ENCODE measurements around the gene MAP2K2. TPM values are rescaled to one million over a fixed set of nuclear protein-coding genes. Genes with fewer than 3 reads are reported as not detected.

MAP2K2 gene
- total and polyA plus RNA-seq, 4 experiments from 2014 or later = 44.0 to 126 (median 113) TPM

DNA sequence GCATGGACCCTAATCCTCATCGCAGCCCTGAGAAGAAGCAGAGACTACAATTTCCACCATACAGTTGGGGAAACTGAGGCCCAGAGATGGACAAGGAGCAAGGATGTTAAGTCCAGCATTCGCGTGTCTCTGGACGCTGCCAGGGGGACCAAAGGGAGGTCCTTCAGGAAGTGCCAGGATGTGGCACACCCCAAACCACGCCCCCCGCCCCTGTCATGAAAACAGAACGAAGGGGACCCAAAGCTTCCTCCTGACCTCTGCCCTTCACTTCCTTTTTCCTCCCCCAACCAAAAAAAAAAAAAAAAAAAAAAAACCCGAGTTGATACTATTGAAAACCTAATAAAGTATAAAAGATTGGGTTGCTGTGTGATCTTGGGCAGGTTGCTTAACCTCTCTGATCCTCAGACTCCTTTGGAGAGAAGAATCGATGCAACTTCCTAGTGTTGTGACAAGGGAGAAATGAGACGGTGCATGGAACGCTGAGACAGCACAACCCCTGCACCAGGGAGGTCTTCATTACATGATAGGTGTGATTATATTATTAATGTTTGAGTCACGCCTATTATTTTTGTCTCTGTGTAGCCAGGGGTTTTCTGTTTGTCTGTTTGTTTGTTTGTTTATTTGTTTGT is 54.5 kb downstream of the MAP2K2 start:
- ChIA-PET POLR2A (ENCODE audit: partially characterized antibody) (interaction anchor here (0.9 to 3.0 kb wide), 5 partner anchors 14 to 84 kb away, joined by 4 to 17 read pairs (median 6); no protein-coding TSS in a partner anchor), CTCF (ENCODE audit: partially characterized antibody) (interaction anchor here (1.3 kb wide), 1 partner anchor 35 kb away, joined by 4 read pairs; no protein-coding TSS in a partner anchor)
- Histone ChIP-seq H3K4me3 (ENCODE audit: low read length in 2 of 2) (peak overlapping the region in 1 of 2 donors; percentile 10), H3K36me3 (ENCODE audit: insufficient read depth, low read length) (no peaks in the 10 kb centered on the region), H3K9me3 (ENCODE audit: control insufficient read depth in 1 of 2, low read length in 2 of 2) (no peaks in the 10 kb centered on the region), H3K4me1 (ENCODE audit: insufficient read depth, low read length) (peaks cover 26% of the 10 kb centered on the region), H3K27ac (ENCODE audit: low read depth, low read length) (peak overlapping the region; percentile 29), H3K27me3 (ENCODE audit: insufficient read depth, low read length) (no peaks in the 10 kb centered on the region)
- H3K9me3 Mint-ChIP-seq = no peaks in the 10 kb centered on the region
- H3K27ac Mint-ChIP-seq = peak overlapping the region; percentile 78 to 97 (median 93)
- H3K4me1 Mint-ChIP-seq = peaks cover 13 to 25% (median 20%) of the 10 kb centered on the region in 4 donors
- peak in 3 of 5 donors; percentile 42 to 46 (median 43) for DNase-seq
- peaks cover 0 to 3% of the 10 kb centered on the region in 2 donors for H3K36me3 Mint-ChIP-seq
- intact Hi-C loops (cut with micrococcal nuclease) = loop anchor here (5.0 to 10.0 kb wide), 2 partner anchors 113 to 495 kb away; partner anchors contain the start of genes ANKRD24, HMG20B and SIRT6
- peak overlapping the region; percentile 61 to 93 (median 87) for H3K4me3 Mint-ChIP-seq
- H3K27me3 Mint-ChIP-seq = no peaks in the 10 kb centered on the region

DNA sequence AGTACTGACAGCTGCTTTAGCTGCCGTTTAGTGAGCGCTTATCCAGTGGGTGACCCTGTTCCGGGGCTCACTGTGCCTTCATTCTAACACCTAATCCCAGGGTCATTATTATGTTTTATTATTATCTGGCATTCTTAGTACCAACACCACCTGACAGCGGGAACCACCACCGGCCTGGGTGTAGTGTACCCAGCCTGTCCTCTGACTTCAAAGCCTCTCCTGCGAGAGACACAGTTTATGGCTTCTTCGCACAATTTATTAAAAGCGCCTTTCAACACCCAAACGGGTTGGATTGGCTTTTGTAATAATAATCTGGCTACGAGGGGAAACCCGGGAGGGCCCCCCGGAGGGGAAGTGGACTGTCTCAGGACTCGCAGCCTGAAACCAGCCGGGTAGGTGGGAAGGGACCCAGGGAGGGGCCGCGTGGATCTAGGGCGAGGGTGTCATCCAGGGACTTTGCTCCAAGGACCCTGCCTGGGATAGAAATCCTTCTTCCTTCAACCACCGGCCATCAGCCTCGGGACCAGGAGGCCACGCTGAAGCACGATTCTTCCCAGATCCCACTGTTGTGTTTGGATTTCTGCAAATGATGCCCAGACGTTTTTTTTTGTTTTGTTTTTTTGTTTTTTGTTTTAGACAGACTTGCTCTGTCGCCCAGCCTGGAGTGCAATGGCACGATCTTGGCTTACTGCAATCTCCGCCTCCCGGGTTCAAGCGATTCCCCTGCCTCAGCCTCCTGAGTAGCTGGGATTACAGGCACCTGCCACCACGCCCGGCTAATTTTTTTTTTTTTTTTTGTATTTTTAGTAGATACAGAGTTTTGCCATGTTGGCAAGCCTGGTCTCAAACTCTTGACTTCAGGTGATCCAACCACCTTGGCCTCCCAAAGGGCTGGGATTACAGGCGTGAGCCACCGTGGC is 55.6 kb downstream of the MAP2K2 start:
- Mint-ChIP-seq H3K27ac (peak overlapping the region; percentile 88 to 97 (median 94)), H3K9me3 (no peaks in the 10 kb centered on the region), H3K36me3 (peaks cover 0 to 7% of the 10 kb centered on the region in 2 donors), H3K4me1 (peaks cover 16 to 32% (median 24%) of the 10 kb centered on the region in 4 donors), H3K4me3 (peak overlapping the region; percentile 86 to 93 (median 90)), H3K27me3 (no peaks in the 10 kb centered on the region)
- H3K27me3 ChIP-seq (ENCODE audit: insufficient read depth, low read length) = no peaks in the 10 kb centered on the region
- peak overlapping the region; percentile 83 for H3K27ac ChIP-seq (ENCODE audit: low read depth, low read length)
- peak overlapping the region in 1 of 2 donors; percentile 70 for H3K4me3 ChIP-seq (ENCODE audit: low read length in 2 of 2)
- no peaks in the 10 kb centered on the region for H3K36me3 ChIP-seq (ENCODE audit: insufficient read depth, low read length)
- ChIA-PET POLR2A (ENCODE audit: partially characterized antibody) (interaction anchor here (0.6 to 3.6 kb wide), 14 partner anchors 9 to 703 kb away, joined by 3 to 54 read pairs (median 10); partner anchors contain the start of gene EEF2), CTCF (ENCODE audit: partially characterized antibody) (interaction anchor here (0.5 kb wide), 1 partner anchor 1137 kb away, joined by 3 read pairs; no protein-coding TSS in a partner anchor)
- intact Hi-C loops (cut with micrococcal nuclease) = loop anchor here (1.0 to 10.0 kb wide), 3 partner anchors 71 to 494 kb away; partner anchors contain the start of genes ANKRD24, HMG20B and SIRT6
- peaks cover 37% of the 10 kb centered on the region for H3K4me1 ChIP-seq (ENCODE audit: insufficient read depth, low read length)
- DNase-seq = peak in 3 of 5 donors; percentile 23 to 56 (median 33)
- no peaks in the 10 kb centered on the region for H3K9me3 ChIP-seq (ENCODE audit: control insufficient read depth in 1 of 2, low read length in 2 of 2)

DNA sequence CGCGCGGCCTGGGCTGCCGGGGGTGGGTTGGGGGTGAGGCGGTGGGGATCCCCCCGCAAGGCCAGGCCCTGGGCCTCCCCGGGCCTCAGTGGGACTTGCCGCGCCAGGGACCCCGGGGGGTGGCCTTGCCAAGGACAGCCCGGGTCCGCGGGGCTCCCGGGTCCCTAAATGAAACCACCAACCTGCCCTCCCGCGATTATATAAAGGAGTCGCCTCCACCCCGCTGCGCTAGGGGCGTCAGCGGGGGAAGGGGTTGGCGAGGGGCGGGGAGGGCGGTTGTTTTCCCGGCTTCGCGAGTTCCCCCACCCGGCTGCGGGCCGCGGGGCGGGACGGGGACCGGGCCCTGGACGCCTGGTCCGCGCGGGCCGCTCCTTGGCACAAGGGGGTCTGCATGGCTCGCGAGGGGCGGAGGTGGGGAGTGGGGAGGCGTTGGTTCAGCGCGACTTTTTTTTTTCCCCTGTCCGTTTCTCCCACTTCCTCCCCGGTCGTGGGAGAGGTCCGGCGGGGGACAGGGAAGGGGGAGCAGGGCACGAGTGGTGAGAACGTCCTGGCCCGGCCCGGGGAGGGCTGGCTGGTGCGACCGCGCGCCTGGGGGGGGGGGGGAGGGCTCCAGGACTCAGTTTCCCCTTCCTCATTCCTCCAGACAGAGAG is 56.4 kb downstream of the MAP2K2 start:
- Mint-ChIP-seq H3K27me3 (no peaks in the 10 kb centered on the region), H3K4me1 (peaks cover 16 to 40% (median 29%) of the 10 kb centered on the region in 4 donors), H3K36me3 (peaks cover 0 to 8% of the 10 kb centered on the region in 2 donors), H3K27ac (peak overlapping the region; percentile 88 to 97 (median 94)), H3K4me3 (peak overlapping the region; percentile 86 to 93 (median 90)), H3K9me3 (no peaks in the 10 kb centered on the region)
- H3K4me3 ChIP-seq (ENCODE audit: low read length in 2 of 2) = peak overlapping the region in 1 of 2 donors; percentile 70
- no peak for DNase-seq
- no peaks in the 10 kb centered on the region for H3K9me3 ChIP-seq (ENCODE audit: control insufficient read depth in 1 of 2, low read length in 2 of 2)
- ChIA-PET POLR2A (ENCODE audit: partially characterized antibody) (interaction anchor here (0.6 to 3.6 kb wide), 14 partner anchors 9 to 404 kb away, joined by 3 to 54 read pairs (median 10); partner anchors contain the start of genes APBA3, EEF2 and PIAS4), CTCF (ENCODE audit: partially characterized antibody) (interaction anchor here (0.5 kb wide), 1 partner anchor 1138 kb away, joined by 3 read pairs; no protein-coding TSS in a partner anchor)
- H3K27me3 ChIP-seq (ENCODE audit: insufficient read depth, low read length) = no peaks in the 10 kb centered on the region
- intact Hi-C loops (cut with micrococcal nuclease) = loop anchor here (1.0 to 10.0 kb wide), 4 partner anchors 41 to 493 kb away; partner anchors contain the start of genes ANKRD24, HMG20B and SIRT6
- H3K36me3 ChIP-seq (ENCODE audit: insufficient read depth, low read length) = no peaks in the 10 kb centered on the region
- peak overlapping the region; percentile 83 for H3K27ac ChIP-seq (ENCODE audit: low read depth, low read length)
- peaks cover 45% of the 10 kb centered on the region for H3K4me1 ChIP-seq (ENCODE audit: insufficient read depth, low read length)

DNA sequence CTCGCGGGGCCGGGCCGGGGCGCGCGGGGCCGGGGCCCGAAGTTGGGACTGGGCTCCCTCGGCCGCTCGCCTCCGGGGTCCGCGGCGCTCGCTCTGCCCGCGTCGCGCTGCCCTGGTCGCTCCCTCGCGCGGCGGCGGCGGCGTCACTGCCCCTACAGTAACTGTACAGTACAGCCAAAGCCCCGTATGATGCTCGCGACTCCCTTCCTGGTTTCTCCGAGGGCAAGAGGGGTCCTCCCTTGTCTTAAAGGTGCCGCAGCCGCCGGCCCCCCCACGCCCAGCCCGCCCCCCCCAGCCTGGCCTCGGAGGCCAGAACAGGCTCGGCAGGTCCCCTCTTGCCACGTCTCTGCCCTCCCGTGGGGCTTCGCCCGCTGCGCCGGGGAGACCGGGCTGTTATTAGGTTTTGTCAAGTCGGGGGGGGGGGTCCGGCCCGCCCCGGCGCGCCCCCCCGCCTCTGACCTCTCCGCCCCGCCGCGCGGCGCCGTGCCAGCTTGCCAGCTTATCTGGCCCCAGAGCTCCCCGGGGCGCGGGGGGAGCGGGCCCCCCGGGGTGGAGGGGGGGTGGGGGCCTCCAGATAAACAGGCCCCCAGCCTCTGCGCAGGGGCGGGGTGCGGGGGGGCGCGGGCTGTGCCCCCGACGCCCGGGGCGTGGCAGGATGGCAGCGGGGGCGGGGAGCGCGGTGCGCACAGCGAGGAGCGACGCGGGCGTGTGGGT is 57.1 kb downstream of the MAP2K2 start, which contains the start of gene ZBTB7A:
ZBTB7A (minus strand) TSS at position 218 of the 714 bp plus-strand sequence. CDS start 11,667 bp downstream, outside the sequence.
- H3K36me3 Mint-ChIP-seq = peaks cover 0 to 10% of the 10 kb centered on the region in 2 donors
- H3K4me1 ChIP-seq (ENCODE audit: insufficient read depth, low read length) = peaks cover 52% of the 10 kb centered on the region
- peak; percentile 78 to 93 (median 81) for DNase-seq
- ChIA-PET POLR2A (ENCODE audit: partially characterized antibody) (interaction anchor here (0.6 to 3.6 kb wide), 18 partner anchors 8 to 404 kb away, joined by 3 to 54 read pairs (median 6); partner anchors contain the start of genes APBA3, EEF2, PIAS4 and YJU2), CTCF (ENCODE audit: partially characterized antibody) (interaction anchor here (1.4 to 1.5 kb wide), 2 partner anchors 37 to 73 kb away, joined by 3 to 5 read pairs; no protein-coding TSS in a partner anchor)
- H3K9me3 Mint-ChIP-seq = no peaks in the 10 kb centered on the region
- H3K4me1 Mint-ChIP-seq = peaks cover 19 to 47% (median 32%) of the 10 kb centered on the region in 4 donors
- no peaks in the 10 kb centered on the region for H3K27me3 Mint-ChIP-seq
- intact Hi-C loops (cut with micrococcal nuclease) = loop anchor here (1.0 to 10.0 kb wide), 8 partner anchors 22 to 492 kb away; partner anchors contain the start of genes ANKRD24, HMG20B, MAP2K2 and PIAS4
- H3K27ac ChIP-seq (ENCODE audit: low read depth, low read length) = peak within 1 kb of the TSS; percentile 83
- no peaks in the 10 kb centered on the region for H3K36me3 ChIP-seq (ENCODE audit: insufficient read depth, low read length)
- peak within 1 kb of the TSS; percentile 90 to 95 (median 93) for H3K27ac Mint-ChIP-seq
- peak within 1 kb of the TSS; percentile 87 to 95 (median 91) for H3K4me3 Mint-ChIP-seq
- H3K27me3 ChIP-seq (ENCODE audit: insufficient read depth, low read length) = no peaks in the 10 kb centered on the region
- H3K9me3 ChIP-seq (ENCODE audit: control insufficient read depth in 1 of 2, low read length in 2 of 2) = no peaks in the 10 kb centered on the region
- peak within 1 kb of the TSS in 1 of 2 donors; percentile 70 for H3K4me3 ChIP-seq (ENCODE audit: low read length in 2 of 2)

DNA sequence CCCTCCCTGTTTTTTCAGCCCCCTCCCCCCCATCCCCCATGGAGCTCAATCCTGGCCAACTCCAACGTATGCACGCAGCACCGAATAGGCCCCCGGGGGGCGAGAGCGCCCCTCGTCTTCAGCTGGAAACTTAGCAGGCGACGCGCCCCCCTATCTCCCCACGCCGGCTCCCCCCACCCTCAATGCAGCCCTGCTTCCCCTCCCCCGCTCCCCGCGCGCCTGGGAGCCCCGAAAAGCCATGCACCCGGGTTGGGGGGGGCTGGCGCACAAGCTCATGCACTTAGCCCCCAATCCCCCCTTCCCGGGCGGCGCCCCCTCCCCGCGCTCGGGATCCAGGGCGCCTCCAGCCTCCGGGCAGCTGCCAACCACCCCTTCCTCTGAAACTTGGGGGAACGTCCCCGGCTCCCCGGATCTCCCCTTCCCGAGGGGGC is 57.7 kb downstream of the MAP2K2 start:
- H3K27me3 Mint-ChIP-seq = no peaks in the 10 kb centered on the region

More for the DNA sequence above, 57.7 kb downstream of the MAP2K2 start:
- H3K27ac ChIP-seq (ENCODE audit: low read depth, low read length) = peak overlapping the region; percentile 83
- H3K4me1 ChIP-seq (ENCODE audit: insufficient read depth, low read length) = peaks cover 58% of the 10 kb centered on the region
- intact Hi-C loops (cut with micrococcal nuclease) = loop anchor here (1.0 to 10.0 kb wide), 8 partner anchors 23 to 491 kb away; partner anchors contain the start of genes ANKRD24, HMG20B, MAP2K2 and PIAS4
- CTCF ChIA-PET (ENCODE audit: partially characterized antibody) = interaction anchor here (1.4 to 1.5 kb wide), 2 partner anchors 38 to 74 kb away, joined by 3 to 5 read pairs; no protein-coding TSS in a partner anchor
- Mint-ChIP-seq H3K36me3 (peaks cover 0 to 10% of the 10 kb centered on the region in 2 donors), H3K9me3 (no peaks in the 10 kb centered on the region), H3K4me3 (peak overlapping the region; percentile 66 to 80 (median 76)), H3K27ac (peak overlapping the region in 5 of 7 donors; percentile 35 to 80 (median 62)), H3K4me1 (peaks cover 19 to 50% (median 35%) of the 10 kb centered on the region in 4 donors)
- POLR2A ChIA-PET (ENCODE audit: partially characterized antibody) = interaction anchor here (0.8 to 3.6 kb wide), 13 partner anchors 12 to 181 kb away, joined by 3 to 54 read pairs (median 12); partner anchors contain the start of genes EEF2, PIAS4 and YJU2
- no peaks in the 10 kb centered on the region for H3K9me3 ChIP-seq (ENCODE audit: control insufficient read depth in 1 of 2, low read length in 2 of 2)
- H3K36me3 ChIP-seq (ENCODE audit: insufficient read depth, low read length) = no peaks in the 10 kb centered on the region
- peak overlapping the region in 1 of 2 donors; percentile 70 for H3K4me3 ChIP-seq (ENCODE audit: low read length in 2 of 2)
- DNase-seq = peak in 4 of 5 donors; percentile 60 to 63 (median 62)
- H3K27me3 ChIP-seq (ENCODE audit: insufficient read depth, low read length) = no peaks in the 10 kb centered on the region

Data from CD4-positive, alpha-beta memory T cell (primary cell).